Measurements from ENCODE around the gene SEMA4D.

The SEMA4D gene

GRCh38 chr9:89537166-89537565 lies 39.3 kb upstream of the SEMA4D start:
- Histone ChIP-seq H3K9ac (no peak overlapping the region), H3K27me3 (ENCODE audit: control insufficient read depth, insufficient read depth, low read length) (no peaks in the 10 kb centered on the region), H3K36me3 (ENCODE audit: control insufficient read depth, insufficient read depth, low read length) (no peaks in the 10 kb centered on the region), H3K9me3 (ENCODE audit: control insufficient read depth, low read length) (no peaks in the 10 kb centered on the region), H3K4me1 (no peaks in the 10 kb centered on the region), H3K27ac (no peak overlapping the region), H3K4me3 (ENCODE audit: low read depth, low read length) (no peak overlapping the region), H3K79me2 (no peaks in the 10 kb centered on the region), H2AFZ (no peak overlapping the region), H3K4me2 (ENCODE audit: low read length) (no peak overlapping the region)
- no peak for TF ChIP-seq CTCF (IDR thresholded peaks at IDR 0.05)

GRCh38 chr9:89536600-89536999 lies 38.7 kb upstream of the SEMA4D start:
- H3K27ac ChIP-seq = no peak overlapping the region
- no peaks in the 10 kb centered on the region for H3K27me3 ChIP-seq (ENCODE audit: control insufficient read depth, insufficient read depth, low read length)
- H3K4me1 ChIP-seq = no peaks in the 10 kb centered on the region
- no peak overlapping the region for H3K9ac ChIP-seq
- H3K4me2 ChIP-seq (ENCODE audit: low read length) = no peak overlapping the region
- H3K4me3 ChIP-seq (ENCODE audit: low read depth, low read length) = no peak overlapping the region
- H2AFZ ChIP-seq = no peak overlapping the region
- TF ChIP-seq CTCF (IDR thresholded peaks at IDR 0.05) = no peak
- no peaks in the 10 kb centered on the region for H3K9me3 ChIP-seq (ENCODE audit: control insufficient read depth, low read length)
- no peaks in the 10 kb centered on the region for H3K79me2 ChIP-seq
- no peaks in the 10 kb centered on the region for H3K36me3 ChIP-seq (ENCODE audit: control insufficient read depth, insufficient read depth, low read length)

GRCh38 chr9:89536145-89536574 lies 38.2 kb upstream of the SEMA4D start:
- no peaks in the 10 kb centered on the region for H3K36me3 ChIP-seq (ENCODE audit: control insufficient read depth, insufficient read depth, low read length)
- TF ChIP-seq CTCF (IDR thresholded peaks at IDR 0.05) = no peak
- H3K79me2 ChIP-seq = no peaks in the 10 kb centered on the region
- H2AFZ ChIP-seq = no peak overlapping the region
- no peaks in the 10 kb centered on the region for H3K27me3 ChIP-seq (ENCODE audit: control insufficient read depth, insufficient read depth, low read length)
- no peak overlapping the region for H3K4me2 ChIP-seq (ENCODE audit: low read length)
- no peak overlapping the region for H3K4me3 ChIP-seq (ENCODE audit: low read depth, low read length)
- H3K4me1 ChIP-seq = no peaks in the 10 kb centered on the region
- H3K27ac ChIP-seq = no peak overlapping the region
- H3K9ac ChIP-seq = no peak overlapping the region
- H3K9me3 ChIP-seq (ENCODE audit: control insufficient read depth, low read length) = no peaks in the 10 kb centered on the region

- Histone ChIP-seq H3K36me3 (ENCODE audit: control insufficient read depth, insufficient read depth, low read length) (no peaks in the 10 kb centered on the region), H3K9me3 (ENCODE audit: control insufficient read depth, low read length) (no peaks in the 10 kb centered on the region), H3K27ac (no peak overlapping the region), H3K9ac (no peak overlapping the region), H3K79me2 (no peaks in the 10 kb centered on the region), H3K27me3 (ENCODE audit: control insufficient read depth, insufficient read depth, low read length) (no peaks in the 10 kb centered on the region), H3K4me1 (no peaks in the 10 kb centered on the region), H3K4me3 (ENCODE audit: low read depth, low read length) (no peak overlapping the region), H3K4me2 (ENCODE audit: low read length) (no peak overlapping the region), H2AFZ (no peak overlapping the region)
- TF ChIP-seq CTCF (IDR thresholded peaks at IDR 0.05) = no peak
Measured at GRCh38 chr9:89535461-89535860, 37.5 kb upstream of the SEMA4D start.

GRCh38 chr9:89534515-89535287 lies 36.8 kb upstream of the SEMA4D start:
- Histone ChIP-seq H3K4me3 (ENCODE audit: low read depth, low read length) (no peak overlapping the region), H3K4me1 (no peaks in the 10 kb centered on the region), H3K9me3 (ENCODE audit: control insufficient read depth, low read length) (no peaks in the 10 kb centered on the region), H3K27ac (no peak overlapping the region), H3K36me3 (ENCODE audit: control insufficient read depth, insufficient read depth, low read length) (no peaks in the 10 kb centered on the region), H3K27me3 (ENCODE audit: control insufficient read depth, insufficient read depth, low read length) (no peaks in the 10 kb centered on the region), H3K9ac (no peak overlapping the region), H3K4me2 (ENCODE audit: low read length) (no peak overlapping the region), H2AFZ (no peak overlapping the region), H3K79me2 (no peaks in the 10 kb centered on the region)
- no peak for TF ChIP-seq CTCF (IDR thresholded peaks at IDR 0.05)

Data from parathyroid adenoma (tissue), 2 donors.